Ecto neural progenitor cell (in vitro differentiated cells): Measurements from ENCODE around the gene C1GALT1.

Experiments used
- DNase-seq: peaks from one replicate; pipeline ENCODE4 v3.0.0-alpha.2; 2018; ENCODE audit warnings: low spot score

C1GALT1 gene

DNA sequence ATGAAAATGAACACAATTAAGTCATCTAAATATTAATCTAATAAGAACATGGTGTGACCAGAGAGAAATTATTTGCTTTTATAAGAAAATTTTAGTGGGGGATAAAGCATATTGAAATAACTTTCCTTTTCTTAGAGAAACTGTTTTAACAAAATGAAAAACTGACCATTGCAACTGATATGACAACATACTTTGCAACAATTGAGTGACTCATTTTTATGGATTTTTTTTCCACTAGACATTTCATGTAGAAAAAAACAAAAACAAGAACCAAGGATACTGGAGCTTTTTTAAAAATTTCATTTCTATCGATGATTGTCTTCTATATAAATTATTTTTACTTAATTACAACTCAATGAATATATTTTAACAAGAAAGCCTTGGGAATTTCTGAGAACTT lies 90.0 kb downstream of the C1GALT1 start:
- DNase-seq = no peak

DNA sequence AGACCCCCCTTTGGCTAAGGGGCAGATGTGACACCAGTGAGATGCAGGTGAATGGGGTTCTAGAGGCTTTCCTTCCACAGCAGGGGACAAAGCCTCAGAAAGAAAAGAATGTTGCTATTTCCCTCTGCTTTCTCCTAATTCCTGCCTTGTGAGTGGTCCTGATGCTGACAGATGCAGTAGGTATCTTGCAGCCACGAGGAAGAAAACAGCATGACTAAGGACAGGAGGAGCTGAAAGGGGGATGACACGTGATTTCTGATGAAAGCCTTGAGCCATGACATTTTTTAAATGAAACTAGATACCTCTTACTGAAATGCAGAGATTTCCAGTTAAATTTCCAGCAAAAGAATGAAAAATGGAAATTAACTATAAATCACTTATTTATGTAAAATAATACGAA lies 92.4 kb downstream of the C1GALT1 start:
- DNase-seq = no peak

DNA sequence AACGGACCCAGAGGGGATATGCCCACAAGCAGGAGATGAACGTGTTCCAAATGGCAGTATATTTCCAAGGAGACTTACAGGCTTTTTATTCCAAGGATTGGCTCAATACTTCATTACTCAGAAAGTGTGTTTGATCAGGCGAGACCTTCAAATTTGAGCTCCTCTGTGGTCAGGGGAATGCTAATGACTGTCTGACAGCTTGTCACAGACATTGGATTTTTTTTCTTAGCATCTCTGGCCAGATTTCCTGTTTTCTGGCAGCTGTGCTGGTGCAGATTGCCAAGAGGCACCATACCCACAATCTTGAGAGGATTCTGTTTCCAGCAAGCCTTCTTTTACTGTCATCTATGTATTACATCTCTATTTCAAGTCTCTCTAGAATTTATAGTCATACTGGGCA lies 93.8 kb downstream of the C1GALT1 start:
- no peak for DNase-seq

DNA sequence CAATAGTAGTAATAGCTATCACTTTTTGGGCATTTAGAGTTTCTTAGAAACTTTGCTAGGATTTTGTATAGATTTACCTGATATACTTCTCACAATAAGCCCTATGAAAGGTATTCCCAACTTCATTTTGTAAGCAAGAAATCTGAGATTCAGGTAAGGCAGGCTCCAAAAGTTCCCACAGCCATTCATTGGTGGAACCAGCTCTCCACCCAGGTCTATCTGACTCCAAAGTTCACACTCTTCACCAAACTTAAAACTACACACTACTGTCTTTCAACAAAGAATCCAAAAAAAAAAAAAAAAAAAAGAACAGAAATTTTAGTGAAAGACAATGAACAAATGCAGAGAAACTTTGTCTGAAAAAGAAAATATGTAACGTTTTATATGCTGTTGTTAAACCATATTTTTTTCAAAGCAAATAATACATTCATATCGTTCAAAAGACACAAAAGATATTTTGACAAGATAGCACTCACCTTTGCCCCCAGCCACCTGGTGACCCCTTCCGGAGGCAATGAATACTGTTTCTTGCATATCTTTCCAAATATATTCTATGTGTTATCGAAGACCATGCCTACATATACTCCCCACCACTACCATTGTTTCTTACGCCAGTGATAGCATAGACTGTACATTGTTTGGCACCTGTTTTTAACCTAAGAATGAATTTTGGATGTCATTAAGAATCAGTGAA lies 108.2 kb downstream of the C1GALT1 start:
- no peak for DNase-seq

DNA sequence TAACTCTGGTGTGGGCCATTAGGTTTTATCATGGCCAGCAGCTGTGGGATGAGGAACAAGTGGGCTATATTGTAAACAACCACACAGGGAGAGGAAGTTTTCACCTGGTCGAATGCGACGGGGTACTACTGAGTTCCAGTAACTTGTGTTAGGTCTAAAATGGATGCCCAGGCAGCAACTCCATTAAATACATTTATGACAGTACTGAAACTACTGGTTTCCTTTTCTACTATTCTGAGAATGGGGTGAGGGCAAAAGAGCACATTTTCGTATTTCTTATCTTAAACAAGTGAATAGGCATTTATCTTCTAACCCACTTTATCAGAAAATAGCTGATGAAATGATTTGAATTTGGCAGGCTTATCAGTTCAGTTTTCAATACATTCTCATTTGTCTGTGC lies 109.7 kb downstream of the C1GALT1 start:
- DNase-seq = no peak

DNA sequence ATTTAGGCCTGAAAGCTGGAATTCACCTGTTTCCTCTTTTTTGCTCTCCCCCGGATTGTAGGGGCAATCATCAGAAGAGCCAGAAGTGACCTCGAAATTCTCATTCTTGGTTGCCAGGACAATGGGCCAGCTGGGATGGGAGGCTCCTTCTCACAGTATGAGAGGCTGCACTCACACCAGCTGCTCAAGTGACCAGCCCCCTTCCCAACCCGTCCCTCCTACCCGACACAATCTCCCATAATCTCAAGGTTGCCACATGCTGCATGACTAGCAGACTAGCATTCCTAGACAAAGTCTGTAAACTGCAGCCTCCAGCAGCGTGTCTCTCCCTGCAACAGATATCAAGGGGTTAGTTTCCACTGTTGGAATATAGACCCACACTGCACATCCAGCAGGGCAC lies 110.3 kb downstream of the C1GALT1 start:
- no peak for DNase-seq

DNA sequence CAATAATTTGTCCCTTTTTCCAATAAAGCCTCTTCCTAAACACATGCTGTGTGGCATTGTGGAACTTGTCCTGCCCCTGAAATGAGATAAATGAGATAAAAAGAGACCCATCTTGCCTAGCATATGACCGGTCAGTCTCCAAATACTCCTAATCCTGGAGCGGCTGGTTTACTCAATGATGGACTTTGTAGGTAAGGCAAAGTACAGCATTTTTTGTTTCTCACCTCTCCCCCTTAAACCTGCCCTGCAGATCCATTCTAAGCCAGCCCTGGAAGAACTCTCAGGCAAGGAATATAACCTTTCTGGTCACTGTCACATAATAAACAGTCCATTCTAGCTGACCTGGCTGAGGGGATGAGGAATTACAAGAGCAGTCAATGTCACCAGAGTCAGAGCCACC lies 110.7 kb downstream of the C1GALT1 start:
- no peak for DNase-seq

DNA sequence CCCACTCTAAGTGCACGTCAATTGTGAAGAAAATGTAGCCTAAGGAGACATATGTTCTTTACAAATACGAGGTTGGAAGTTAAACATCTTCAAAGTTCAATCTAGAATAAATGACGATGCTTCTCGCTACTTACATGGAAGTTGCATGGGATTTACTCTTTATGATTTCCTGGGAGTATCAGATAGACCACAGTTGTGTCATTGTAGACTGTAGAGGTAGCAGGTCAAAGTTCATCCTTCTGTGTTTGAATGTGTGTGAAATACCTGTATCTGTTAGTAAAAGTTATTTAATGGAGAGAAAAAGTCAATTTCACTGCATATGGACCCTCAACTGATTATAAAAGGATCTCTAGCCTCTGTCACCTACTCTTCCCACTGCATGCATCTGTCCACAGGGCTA lies 112.6 kb downstream of the C1GALT1 start:
- DNase-seq = no peak
